Testis (tissue), 3 donors: ENCODE data around the gene STRIP1. TPM values are rescaled to one million over a fixed set of nuclear protein-coding genes. Genes with fewer than 3 reads are reported as not detected.

Source experiments
- DNase-seq: peaks from one replicate; pipeline ENCODE4 v3.0.0-alpha.2; 2019
- H3K27ac ChIP-seq, 2 donors: fragments of 200-600 bp; sonication (generic); one replicate each; pipeline ENCODE4 v1.5.1; 2019
- H3K27me3 ChIP-seq: fragments of 200-600 bp; sonication (generic); one replicate; pipeline ENCODE4 v1.5.1; 2019
- H3K36me3 ChIP-seq: fragments of 200-600 bp; sonication (generic); one replicate; pipeline ENCODE4 v1.5.1; 2017; ENCODE audit warnings: low read depth; ENCODE audit errors: missing control alignments
- H3K4me1 ChIP-seq: fragments of 200-600 bp; sonication (generic); one replicate; pipeline ENCODE4 v1.5.1; 2019
- H3K4me3 ChIP-seq, 2 donors: fragments of 200-600 bp; sonication (generic); one replicate each; pipeline ENCODE4 v1.5.1; 2017 to 2019
- H3K9me3 ChIP-seq: fragments of 200-600 bp; sonication (generic); one replicate; pipeline ENCODE4 v1.5.1; 2017
- CTCF ChIP-seq, 3 experiments: fragments of 450-650 bp in 2 of 3; fragments of 200-600 bp in 1 of 3; sonication (generic) in 1 of 3; IDR thresholded peaks; one replicate each; pipeline ENCODE4 v1.5.1; 2016 to 2019; ENCODE audit warnings: antibody characterized with exemption in 3 of 3, mild to moderate bottlenecking in 2 of 3, moderate library complexity in 1 of 3
- POLR2A ChIP-seq: fragments of 450-650 bp; IDR thresholded peaks from one replicate; pipeline ENCODE4 v1.6.1; 2017; ENCODE audit warnings: antibody characterized with exemption, mild to moderate bottlenecking, moderate library complexity
- WGBS, 2 donors: methylation state at CpG; one replicate each; pipeline ENCODE4 v1.1.5; 2018; 5-methylcytosine and 5-hydroxymethylcytosine counted together
- intact Hi-C: fragments of 100-400 bp; cut with DNase I; formaldehyde crosslinking; loops from one replicate; pipeline ENCODE4 v1.15.1; 2023; ENCODE audit warnings: low total_unique reads
- polyA plus RNA-seq: library from polyadenylated mRNA; stranded (reverse); fragments of 350-450 nt; fragmentation: Illumina TruSeq; extraction: RNeasy Lipid Tissue Mini Kit (QIAGEN cat#74804); gene quantifications from one replicate; pipeline ENCODE4 v1.2.3, GENCODE V29; 2014; ENCODE audit warnings: low read depth, low replicate concordance; ENCODE audit not compliant: insufficient read depth
- total RNA-seq, 2 donors: library from RNA; depleted of rRNA; stranded (reverse); fragments of >200 nt; gene quantifications; one replicate each; pipeline ENCODE4 v1.2.3, GENCODE V29; 2016

The STRIP1 gene
- total and polyA plus RNA-seq, 3 donors from 2014 or later: 49.9 to 103 (median 85.8) TPM

DNA sequence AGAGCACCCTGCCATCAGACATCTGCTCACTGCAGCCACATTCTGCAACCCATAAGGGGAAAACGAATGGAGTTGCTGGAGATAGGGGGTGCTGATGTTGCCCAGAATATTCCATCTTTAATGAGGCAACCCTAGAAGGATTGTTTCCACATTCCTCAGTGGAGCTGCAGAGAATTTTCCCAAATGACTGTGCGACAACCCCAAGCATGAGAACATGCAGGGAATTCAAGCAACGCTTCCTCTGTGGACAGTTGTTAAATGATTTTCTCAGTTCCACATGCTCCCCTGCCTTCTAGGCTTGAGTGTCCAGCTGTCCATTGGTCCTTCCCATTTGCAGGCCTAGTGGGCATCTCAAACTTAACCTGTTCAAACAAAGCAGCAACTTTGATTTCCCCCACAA lies 57.4 kb downstream of the STRIP1 start:
- intact Hi-C loops: no loop called here

GRCh38 chr1:110092991-110093390 lies 58.6 kb downstream of the STRIP1 start:
- Histone ChIP-seq H3K9me3 (no peaks in the 10 kb centered on the region), H3K27me3 (no peaks in the 10 kb centered on the region), H3K4me1 (peaks cover 4% of the 10 kb centered on the region), H3K27ac (no peak overlapping the region), H3K4me3 (no peak overlapping the region), H3K36me3 (no peaks in the 10 kb centered on the region)
- no peak for DNase-seq
- intact Hi-C loops: no loop called here
- 84 to 91% methylated on average over 2 of the region's 2 CpGs for WGBS, 2 donors
- TF ChIP-seq POLR2A: no peak
- TF ChIP-seq CTCF (IDR thresholded peaks at IDR 0.05): no peak

More for the DNA sequence above, 57.4 kb downstream of the STRIP1 start:
- Histone ChIP-seq H3K27me3 (no peaks in the 10 kb centered on the region), H3K4me1 (peaks cover 8% of the 10 kb centered on the region), H3K9me3 (no peaks in the 10 kb centered on the region), H3K36me3 (no peaks in the 10 kb centered on the region), H3K27ac (no peak overlapping the region), H3K4me3 (no peak overlapping the region)
- no peak for DNase-seq
- no peak for TF ChIP-seq CTCF (IDR thresholded peaks at IDR 0.05)
- TF ChIP-seq POLR2A: no peak
- WGBS, 2 donors: 85 to 90% methylated on average over 3 of the region's 3 CpGs

DNA sequence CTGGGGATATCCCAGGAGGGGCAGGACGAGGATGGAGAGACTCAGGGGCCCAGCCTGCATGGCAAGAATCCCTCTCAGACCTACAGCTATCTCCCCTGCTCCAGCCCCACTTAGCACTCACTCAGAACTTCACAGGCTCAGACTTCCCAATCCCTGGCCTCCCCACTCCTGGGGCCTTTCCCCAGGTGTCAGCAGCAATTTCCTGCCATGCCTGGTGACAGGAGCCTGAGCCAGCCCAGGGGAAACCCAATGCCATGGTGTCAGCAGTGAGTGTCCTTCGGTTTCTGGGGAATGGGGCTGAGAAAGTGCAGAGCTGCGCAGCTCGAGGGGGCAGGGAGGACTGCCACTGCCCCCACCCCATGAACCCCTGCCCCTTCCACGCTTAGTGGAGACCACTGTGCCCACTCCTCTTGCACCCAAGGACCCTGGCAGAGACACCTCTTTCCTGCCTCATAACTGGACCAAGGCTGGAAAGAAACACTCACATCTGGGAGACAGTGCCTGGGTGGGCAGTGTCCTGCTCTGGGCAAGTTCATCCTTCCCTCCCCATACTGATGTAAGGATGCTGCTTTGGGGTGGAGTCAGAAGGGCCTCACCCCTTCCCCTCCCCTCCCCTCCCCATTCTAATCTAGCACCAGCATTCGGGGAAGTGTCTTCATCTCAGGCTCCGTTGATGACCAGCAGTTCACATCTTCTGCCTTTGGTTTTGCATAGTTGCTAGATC lies 60.7 kb downstream of the STRIP1 start:
- Histone ChIP-seq H3K4me1 (no peaks in the 10 kb centered on the region), H3K27me3 (no peaks in the 10 kb centered on the region), H3K36me3 (no peaks in the 10 kb centered on the region), H3K4me3 (no peak overlapping the region), H3K9me3 (no peaks in the 10 kb centered on the region), H3K27ac (no peak overlapping the region)
- 60 to 79% methylated on average over 2 to 7 of the region's 7 CpGs for WGBS, 2 donors
- DNase-seq: no peak
- TF ChIP-seq POLR2A: no peak
- TF ChIP-seq CTCF (IDR thresholded peaks at IDR 0.05): no peak
- intact Hi-C loops: no loop called here

GRCh38 chr1:110097507-110098221 lies 63.2 kb downstream of the STRIP1 start:
- WGBS, 2 donors: 63 to 67% methylated on average over 10 to 11 of the region's 11 CpGs
- no peaks in the 10 kb centered on the region for H3K9me3 ChIP-seq

More at GRCh38 chr1:110097507-110098221, 63.2 kb downstream of the STRIP1 start:
- DNase-seq: peak; percentile 30
- no peaks in the 10 kb centered on the region for H3K36me3 ChIP-seq
- no peaks in the 10 kb centered on the region for H3K4me1 ChIP-seq
- intact Hi-C loops: no loop called here
- H3K27ac ChIP-seq: no peak overlapping the region
- TF ChIP-seq CTCF (IDR thresholded peaks at IDR 0.05) (no peak), POLR2A (no peak)
- no peaks in the 10 kb centered on the region for H3K27me3 ChIP-seq
- no peak overlapping the region for H3K4me3 ChIP-seq
